Activated CD4-positive, CD25-positive, alpha-beta regulatory T cell treated with anti-CD3 and anti-CD28 coated beads, Interleukin-2, amount 50 U/mL, for 72 hours (primary cell): ENCODE data around the gene CCDC148.
"Not testable (repeated sequence)": the region's sequence is repeated elsewhere in the genome, so short reads cannot be mapped to it uniquely, and the experiment has no call there.

ENCODE experiments used
- DNase-seq: peaks from one replicate; pipeline ENCODE4 v3.0.0; 2021

The CCDC148 gene

GRCh38 chr2:158481116-158481515 lies 24.6 kb upstream of the CCDC148 start:
- no peak for DNase-seq

GRCh38 chr2:158478816-158479215 lies 22.3 kb upstream of the CCDC148 start:
- DNase-seq = no peak

GRCh38 chr2:158478237-158478636 lies 21.7 kb upstream of the CCDC148 start:
- no peak for DNase-seq

GRCh38 chr2:158477202-158477601 lies 20.6 kb upstream of the CCDC148 start:
- no peak for DNase-seq

GRCh38 chr2:158474526-158475011 lies 18.0 kb upstream of the CCDC148 start:
- DNase-seq = not testable (repeated sequence)

GRCh38 chr2:158473719-158474392 lies 17.3 kb upstream of the CCDC148 start:
- DNase-seq = no peak

- DNase-seq = not testable (repeated sequence)
Measured at GRCh38 chr2:158473300-158473699, 16.7 kb upstream of the CCDC148 start.

- not testable (repeated sequence) for DNase-seq
Measured at GRCh38 chr2:158472829-158473228, 16.3 kb upstream of the CCDC148 start.

GRCh38 chr2:158467248-158467647 lies 10.7 kb upstream of the CCDC148 start:
- no peak for DNase-seq

- DNase-seq = no peak
Measured at GRCh38 chr2:158464426-158465281, 8.1 kb upstream of the CCDC148 start.

- DNase-seq = no peak
Measured at GRCh38 chr2:158463496-158464095, 7.0 kb upstream of the CCDC148 start.

GRCh38 chr2:158460632-158461297 lies 4.2 kb upstream of the CCDC148 start:
- no peak for DNase-seq

- no peak for DNase-seq
Measured at GRCh38 chr2:158459161-158460003, 2.8 kb upstream of the CCDC148 start.

GRCh38 chr2:158458617-158458920 lies 2.0 kb upstream of the CCDC148 start:
- no peak for DNase-seq

GRCh38 chr2:158457826-158458616 lies 1.5 kb upstream of the CCDC148 start:
- DNase-seq = no peak

- DNase-seq = peak; percentile 61
Measured at GRCh38 chr2:158457092-158457825, 706 bp upstream of the CCDC148 start.

- no peak for DNase-seq
Measured at GRCh38 chr2:158443606-158444005, 12.9 kb downstream of the CCDC148 start.

- not testable (repeated sequence) for DNase-seq
Measured at GRCh38 chr2:158439062-158439461, 17.5 kb downstream of the CCDC148 start.

GRCh38 chr2:158433716-158434115 lies 22.8 kb downstream of the CCDC148 start:
- DNase-seq = not testable (repeated sequence)

- DNase-seq = no peak
Measured at GRCh38 chr2:158432117-158432516, 24.4 kb downstream of the CCDC148 start.

- no peak for DNase-seq
Measured at GRCh38 chr2:158414538-158414937, 42.0 kb downstream of the CCDC148 start.
